Activated naive CD8-positive, alpha-beta T cell treated with anti-CD3 and anti-CD28 coated beads for 36 hours (primary cell): ENCODE results near the gene SOCS7. TPM values are rescaled to one million over a fixed set of nuclear protein-coding genes. Genes with fewer than 3 reads are reported as not detected.

ENCODE experiments used
- DNase-seq: peaks from one replicate; pipeline ENCODE4 v3.0.0; 2021
- H3K27ac Mint-ChIP-seq: one replicate; pipeline ENCODE4 v1.8.0; 2022; ENCODE audit warnings: mild to moderate bottlenecking, moderate library complexity, mixed read lengths
- H3K27me3 Mint-ChIP-seq: one replicate; pipeline ENCODE4 v1.8.0; 2022; ENCODE audit warnings: mild to moderate bottlenecking, mixed read lengths
- H3K36me3 Mint-ChIP-seq: one replicate; pipeline ENCODE4 v1.8.0; 2021; ENCODE audit warnings: mild to moderate bottlenecking, mixed read lengths
- H3K4me1 Mint-ChIP-seq: one replicate; pipeline ENCODE4 v1.8.0; 2021; ENCODE audit warnings: mixed read lengths
- H3K4me3 Mint-ChIP-seq: one replicate; pipeline ENCODE4 v1.8.0; 2022; ENCODE audit warnings: mild to moderate bottlenecking, moderate library complexity, mixed read lengths
- H3K9me3 Mint-ChIP-seq: one replicate; pipeline ENCODE4 v1.8.0; 2022; ENCODE audit warnings: mixed read lengths
- total RNA-seq, 2 experiments: library from RNA; stranded (reverse); gene quantifications; one replicate each; pipeline ENCODE4 v1.2.3, GENCODE V29; 2021

Gene SOCS7
- total RNA-seq, 2 experiments from 2014 or later, result 17.3 to 18.2 TPM

DNA sequence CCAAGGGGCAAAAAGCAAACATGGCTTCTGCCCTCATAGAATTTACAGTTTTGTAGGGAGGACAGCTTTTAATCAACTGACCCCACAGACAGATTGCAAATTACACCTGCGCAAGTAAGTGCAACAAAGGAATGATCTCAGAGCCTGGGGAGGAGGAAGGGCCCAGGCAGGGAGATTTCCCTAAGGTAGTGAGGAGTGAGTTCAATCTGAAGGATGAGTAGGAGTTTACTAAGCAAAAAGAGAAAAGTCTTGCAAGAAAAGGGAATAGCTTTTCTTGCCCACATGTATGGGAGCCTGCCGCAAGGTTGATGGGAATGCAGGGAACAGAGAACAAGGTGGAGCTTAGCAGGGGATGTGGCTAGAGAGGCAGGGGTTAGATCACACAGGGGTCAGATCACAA lies 1.6 kb upstream of the SOCS7 start:
- H3K27me3 Mint-ChIP-seq, result no peaks in the 10 kb centered on the region
- no peak for DNase-seq
- no peaks in the 10 kb centered on the region for H3K36me3 Mint-ChIP-seq
- H3K9me3 Mint-ChIP-seq, result no peaks in the 10 kb centered on the region
- H3K4me3 Mint-ChIP-seq, result no peak overlapping the region
- H3K4me1 Mint-ChIP-seq, result peaks cover 31% of the 10 kb centered on the region
- H3K27ac Mint-ChIP-seq, result no peak overlapping the region

DNA sequence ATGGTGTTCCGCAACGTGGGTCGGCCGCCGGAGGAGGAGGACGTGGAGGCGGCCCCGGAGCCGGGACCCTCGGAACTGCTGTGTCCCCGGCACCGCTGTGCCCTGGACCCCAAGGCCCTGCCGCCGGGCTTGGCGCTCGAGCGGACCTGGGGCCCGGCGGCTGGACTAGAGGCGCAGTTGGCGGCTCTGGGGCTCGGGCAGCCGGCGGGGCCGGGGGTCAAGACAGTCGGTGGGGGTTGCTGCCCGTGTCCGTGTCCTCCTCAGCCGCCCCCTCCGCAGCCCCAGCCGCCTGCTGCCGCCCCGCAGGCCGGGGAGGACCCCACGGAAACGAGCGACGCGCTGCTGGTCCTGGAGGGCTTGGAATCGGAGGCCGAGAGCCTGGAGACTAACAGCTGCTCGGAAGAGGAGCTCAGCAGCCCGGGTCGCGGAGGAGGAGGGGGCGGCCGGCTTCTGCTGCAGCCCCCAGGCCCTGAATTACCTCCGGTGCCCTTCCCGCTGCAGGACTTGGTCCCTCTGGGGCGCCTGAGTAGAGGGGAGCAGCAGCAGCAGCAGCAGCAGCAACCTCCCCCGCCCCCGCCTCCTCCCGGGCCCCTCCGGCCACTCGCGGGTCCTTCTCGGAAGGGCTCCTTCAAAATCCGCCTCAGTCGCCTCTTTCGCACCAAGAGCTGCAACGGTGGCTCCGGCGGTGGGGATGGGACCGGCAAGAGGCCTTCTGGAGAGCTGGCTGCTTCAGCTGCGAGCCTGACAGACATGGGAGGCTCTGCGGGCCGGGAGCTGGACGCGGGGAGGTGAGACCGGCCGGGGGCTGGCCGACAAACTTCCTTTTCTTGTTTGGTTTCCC lies 821 bp downstream of the SOCS7 start:
- no peak overlapping the region for H3K27ac Mint-ChIP-seq
- H3K36me3 Mint-ChIP-seq, result no peaks in the 10 kb centered on the region
- H3K4me1 Mint-ChIP-seq, result peaks cover 45% of the 10 kb centered on the region
- no peaks in the 10 kb centered on the region for H3K9me3 Mint-ChIP-seq
- peak; percentile 28 for DNase-seq
- peak overlapping the region; percentile 74 for H3K4me3 Mint-ChIP-seq
- H3K27me3 Mint-ChIP-seq, result no peaks in the 10 kb centered on the region

DNA sequence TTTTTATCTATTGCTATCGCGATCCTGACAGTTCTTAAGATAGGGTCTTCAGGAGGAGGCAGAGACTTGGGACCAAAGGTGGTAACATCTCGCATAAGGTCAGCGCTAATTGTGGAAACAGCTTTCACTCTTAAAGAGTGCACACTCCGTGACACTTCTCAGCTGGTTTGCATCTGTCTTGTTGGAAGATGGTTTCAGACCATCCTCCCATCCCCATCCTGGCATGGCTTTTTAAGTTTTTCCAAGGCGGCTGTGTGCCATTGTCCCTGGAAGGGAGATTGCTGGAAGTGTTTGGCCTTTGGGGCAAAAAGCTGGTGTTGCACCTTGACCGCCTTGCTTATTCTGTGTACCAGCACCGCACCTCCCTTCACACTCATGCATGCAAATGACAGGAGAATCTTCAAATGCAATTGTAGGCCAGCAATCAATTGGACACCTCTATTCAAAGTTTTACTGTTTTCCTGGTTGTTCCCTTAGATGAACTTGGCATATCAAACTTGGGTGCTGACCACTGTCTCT lies 1.5 kb downstream of the SOCS7 start:
- DNase-seq, result no peak
- Mint-ChIP-seq H3K36me3 (no peaks in the 10 kb centered on the region), H3K9me3 (no peaks in the 10 kb centered on the region), H3K27ac (no peak overlapping the region), H3K27me3 (no peaks in the 10 kb centered on the region), H3K4me1 (peaks cover 48% of the 10 kb centered on the region), H3K4me3 (peak overlapping the region; percentile 74)

DNA sequence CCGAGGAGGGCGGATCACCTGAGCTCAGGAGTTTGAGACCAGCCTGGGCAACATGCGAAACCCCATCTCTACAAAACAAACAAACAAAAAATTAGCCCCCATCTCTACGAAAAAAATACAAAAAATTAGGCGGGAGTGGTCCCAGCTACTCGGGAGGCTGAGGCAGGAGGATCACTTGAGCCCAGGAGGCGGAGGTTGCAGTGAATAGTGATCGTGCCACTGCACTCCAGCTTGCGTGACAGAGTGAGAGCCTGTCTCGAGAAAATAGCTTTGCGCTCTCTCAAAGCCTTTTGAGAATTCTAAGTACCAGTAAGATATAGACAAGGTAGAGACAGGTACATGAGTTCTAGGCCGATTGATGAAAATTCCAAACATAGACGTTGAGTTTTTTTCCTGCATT lies 2.0 kb downstream of the SOCS7 start:
- Mint-ChIP-seq H3K4me3 (peak overlapping the region; percentile 74), H3K9me3 (no peaks in the 10 kb centered on the region), H3K27me3 (no peaks in the 10 kb centered on the region), H3K4me1 (peaks cover 51% of the 10 kb centered on the region), H3K36me3 (no peaks in the 10 kb centered on the region), H3K27ac (no peak overlapping the region)
- no peak for DNase-seq

DNA sequence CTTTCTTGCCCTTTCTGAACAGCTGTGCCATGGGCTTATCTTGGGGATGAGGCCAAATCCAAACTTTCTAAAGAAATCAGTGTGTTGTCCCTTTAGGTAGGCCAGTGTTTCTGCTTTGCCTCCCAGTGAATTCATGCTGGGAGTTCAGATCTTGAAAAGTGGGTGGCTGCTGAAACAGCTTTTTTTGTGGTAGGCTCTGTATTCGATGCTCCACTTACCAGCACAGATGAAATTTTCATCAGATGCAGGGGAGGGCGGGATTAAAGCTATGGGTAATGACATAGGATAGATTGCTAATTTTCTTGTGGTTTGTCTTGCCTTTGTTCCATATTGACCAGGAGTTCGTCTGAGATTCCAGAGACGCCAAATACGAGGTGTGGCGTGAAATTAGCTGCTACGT lies 2.8 kb downstream of the SOCS7 start:
- H3K9me3 Mint-ChIP-seq, result no peaks in the 10 kb centered on the region
- H3K4me3 Mint-ChIP-seq, result peak overlapping the region; percentile 26
- H3K36me3 Mint-ChIP-seq, result no peaks in the 10 kb centered on the region
- H3K27me3 Mint-ChIP-seq, result no peaks in the 10 kb centered on the region
- DNase-seq, result no peak
- H3K27ac Mint-ChIP-seq, result no peak overlapping the region
- peaks cover 47% of the 10 kb centered on the region for H3K4me1 Mint-ChIP-seq

DNA sequence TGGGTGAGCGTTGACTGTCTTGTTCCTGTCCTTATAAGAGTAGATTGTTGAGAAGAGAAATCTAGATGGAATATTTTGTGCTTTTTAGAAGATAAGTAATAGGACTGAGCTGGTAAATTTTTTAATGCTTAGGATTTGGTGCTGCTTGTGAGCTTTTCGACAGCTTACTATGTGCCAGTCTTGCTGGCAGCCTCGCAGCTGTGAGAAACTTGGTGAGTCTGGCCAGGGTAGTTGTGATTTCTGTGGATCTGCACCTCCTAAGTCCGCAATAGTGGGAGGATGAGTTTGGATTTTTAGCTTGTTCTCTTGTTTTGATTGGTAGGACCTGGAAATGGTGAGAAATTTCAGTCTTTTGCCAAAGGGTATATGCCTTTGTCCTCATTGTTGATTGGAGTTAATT lies 3.6 kb downstream of the SOCS7 start:
- Mint-ChIP-seq H3K36me3 (no peaks in the 10 kb centered on the region), H3K4me3 (no peak overlapping the region), H3K27me3 (no peaks in the 10 kb centered on the region), H3K4me1 (peaks cover 46% of the 10 kb centered on the region), H3K27ac (no peak overlapping the region), H3K9me3 (no peaks in the 10 kb centered on the region)
- DNase-seq, result no peak

DNA sequence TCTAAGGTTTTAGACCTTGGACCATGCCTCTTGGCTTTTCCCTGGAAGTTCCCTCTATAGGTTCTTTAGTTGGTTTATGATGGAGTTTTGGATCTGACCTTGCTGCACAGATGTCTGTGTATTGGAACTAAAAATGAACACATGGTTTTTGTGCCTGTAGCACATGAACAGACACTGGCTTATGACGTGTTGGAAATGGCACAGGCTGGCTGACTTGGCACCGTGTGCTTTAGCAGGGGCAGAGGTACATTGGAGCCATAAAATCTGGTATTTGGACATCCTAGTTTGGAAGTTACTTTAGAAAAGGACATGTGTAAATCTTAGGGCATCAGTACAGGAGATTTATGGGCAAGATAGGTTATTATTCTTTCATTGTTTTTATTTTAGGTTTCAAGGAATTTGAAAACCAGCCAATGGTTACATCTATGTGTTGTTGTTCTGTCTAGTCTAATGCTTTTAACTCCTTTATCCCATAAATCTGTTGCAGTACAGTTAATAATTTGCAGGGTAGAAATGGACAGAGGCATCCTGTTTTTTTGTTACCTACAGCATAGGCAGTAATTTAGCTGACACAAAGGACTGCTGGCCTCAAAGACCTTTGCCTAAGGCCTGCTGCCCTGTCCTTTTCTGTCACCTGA lies 6.0 kb downstream of the SOCS7 start:
- Mint-ChIP-seq H3K27me3 (no peaks in the 10 kb centered on the region), H3K36me3 (no peaks in the 10 kb centered on the region), H3K4me1 (peaks cover 40% of the 10 kb centered on the region), H3K4me3 (no peak overlapping the region), H3K9me3 (no peaks in the 10 kb centered on the region), H3K27ac (no peak overlapping the region)
- no peak for DNase-seq

DNA sequence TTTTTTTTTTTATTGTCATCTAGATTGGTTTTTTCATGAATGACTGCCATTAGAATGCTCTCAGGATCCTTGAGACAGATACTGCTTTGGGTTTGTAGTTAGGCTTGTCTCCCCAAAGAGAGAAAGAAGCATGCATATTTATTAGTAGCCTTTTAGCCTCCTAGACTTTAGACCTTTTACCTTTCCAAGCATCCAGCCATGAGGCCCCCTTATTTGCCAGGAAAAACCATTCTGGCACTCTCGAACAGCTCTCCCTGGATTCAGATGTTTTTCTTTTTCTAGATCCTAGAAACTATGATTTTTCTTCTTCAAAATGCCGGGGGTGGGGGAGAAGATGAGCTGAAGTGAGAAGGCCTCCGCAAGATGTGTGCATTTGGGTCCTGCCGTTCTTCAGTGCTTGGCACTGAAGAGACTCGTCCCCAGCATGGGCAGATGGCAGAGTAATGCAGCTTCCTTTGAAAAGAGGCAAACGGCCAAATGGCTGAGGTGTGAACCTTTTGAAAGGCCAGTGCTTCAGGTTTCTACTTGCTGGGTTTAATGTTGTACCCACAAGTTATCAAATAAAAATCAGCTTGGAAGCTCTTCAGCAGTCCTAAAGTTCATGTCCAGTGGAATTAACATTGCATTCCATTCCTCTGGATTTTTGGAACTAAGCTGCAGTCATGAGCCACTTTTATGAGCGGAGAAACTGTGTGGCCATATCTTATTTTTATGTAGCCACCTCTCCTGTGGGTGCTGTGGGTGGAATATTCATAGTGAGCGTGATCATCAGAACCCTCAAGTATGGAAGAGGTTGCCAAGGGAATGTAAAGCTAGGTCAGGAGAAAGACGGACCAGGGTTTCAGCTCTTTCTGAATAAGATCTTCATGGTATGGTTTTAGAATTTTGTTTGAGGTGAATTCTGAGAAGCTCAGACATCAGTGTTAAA lies 7.2 kb downstream of the SOCS7 start:
- no peaks in the 10 kb centered on the region for H3K27me3 Mint-ChIP-seq
- H3K9me3 Mint-ChIP-seq, result no peaks in the 10 kb centered on the region
- H3K4me1 Mint-ChIP-seq, result peaks cover 32% of the 10 kb centered on the region
- H3K4me3 Mint-ChIP-seq, result no peak overlapping the region
- DNase-seq, result no peak
- H3K27ac Mint-ChIP-seq, result no peak overlapping the region
- H3K36me3 Mint-ChIP-seq, result no peaks in the 10 kb centered on the region

DNA sequence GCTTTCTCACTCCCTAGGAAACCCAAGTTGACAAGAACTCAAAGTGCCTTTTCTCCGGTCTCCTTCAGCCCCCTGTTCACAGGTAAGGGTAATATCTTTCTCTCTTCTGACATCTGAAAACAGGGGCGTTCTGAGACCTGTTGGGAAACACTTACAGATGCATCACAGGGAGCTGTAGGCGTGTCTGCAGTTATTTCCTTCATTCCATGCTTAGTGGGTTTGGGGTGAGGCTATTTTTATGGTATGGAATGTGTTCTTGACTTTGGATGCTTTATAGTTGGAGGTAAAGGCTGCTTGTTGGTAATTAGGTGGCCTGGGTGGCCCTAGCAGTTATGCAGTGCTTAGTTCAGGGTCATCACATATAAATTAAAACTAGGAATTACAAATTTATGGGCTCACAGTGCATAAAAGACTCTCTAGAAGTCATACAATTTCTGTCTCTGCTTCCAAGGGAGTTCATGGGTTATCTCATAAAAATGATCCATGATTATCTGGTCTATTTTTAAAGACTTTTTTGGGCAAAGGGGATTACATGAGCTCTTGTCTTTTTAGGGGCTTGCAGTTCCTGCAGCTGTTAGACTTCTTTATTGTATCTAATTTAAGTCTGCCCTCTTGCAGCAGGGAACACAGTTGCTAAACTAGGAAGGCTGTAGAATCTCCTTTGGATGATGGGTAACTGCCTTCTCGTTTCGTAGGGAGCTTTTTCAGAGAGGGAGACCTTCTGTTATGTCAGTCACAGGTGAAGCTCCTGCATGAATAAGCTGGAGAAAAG lies 10.2 kb downstream of the SOCS7 start:
- H3K4me1 Mint-ChIP-seq, result peaks cover 12% of the 10 kb centered on the region
- no peaks in the 10 kb centered on the region for H3K27me3 Mint-ChIP-seq
- no peaks in the 10 kb centered on the region for H3K9me3 Mint-ChIP-seq
- H3K4me3 Mint-ChIP-seq, result no peak overlapping the region
- peaks cover 2% of the 10 kb centered on the region for H3K36me3 Mint-ChIP-seq
- H3K27ac Mint-ChIP-seq, result no peak overlapping the region
- no peak for DNase-seq

DNA sequence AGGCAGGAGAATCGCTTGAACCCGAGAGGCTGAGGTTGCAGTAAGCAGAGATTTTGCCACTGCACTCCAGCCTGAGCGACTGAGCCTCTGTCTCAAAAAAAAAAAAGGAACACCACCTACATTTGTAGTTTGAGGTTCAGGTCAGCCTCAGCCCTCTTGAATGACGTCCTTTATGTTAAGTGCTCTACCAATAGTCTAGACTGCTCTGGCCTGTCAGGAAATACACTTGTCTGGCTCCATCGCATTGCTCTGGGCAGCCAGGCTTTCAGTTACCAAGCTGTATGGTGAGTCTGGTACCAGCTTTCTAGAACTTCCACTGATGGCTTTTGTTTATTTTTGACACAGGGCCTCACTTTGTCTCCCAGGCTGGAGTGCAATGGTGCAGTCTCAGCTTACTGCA lies 11.4 kb downstream of the SOCS7 start:
- no peak for DNase-seq
- no peaks in the 10 kb centered on the region for H3K27me3 Mint-ChIP-seq
- H3K27ac Mint-ChIP-seq, result no peak overlapping the region
- H3K4me3 Mint-ChIP-seq, result no peak overlapping the region
- no peaks in the 10 kb centered on the region for H3K9me3 Mint-ChIP-seq
- H3K4me1 Mint-ChIP-seq, result peaks cover 4% of the 10 kb centered on the region
- peaks cover 2% of the 10 kb centered on the region for H3K36me3 Mint-ChIP-seq

DNA sequence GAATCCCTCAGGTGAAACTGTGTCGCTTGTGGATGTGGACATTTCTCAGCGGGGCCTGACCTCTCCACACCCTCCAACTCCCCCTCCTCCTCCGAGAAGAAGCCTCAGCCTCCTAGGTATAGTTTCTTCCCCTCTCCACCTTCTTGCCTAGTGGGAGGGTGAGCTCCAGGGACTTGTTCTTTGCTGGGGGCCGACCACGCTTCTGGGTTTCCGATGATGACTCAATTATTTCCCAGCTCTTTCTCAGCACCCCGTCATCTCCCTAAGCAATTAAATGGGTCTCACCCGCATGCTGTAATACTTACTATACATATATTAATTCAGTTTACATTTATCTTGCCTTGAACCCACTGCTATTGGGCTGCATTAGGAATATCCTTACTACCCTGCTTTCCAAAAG lies 13.1 kb downstream of the SOCS7 start:
- Mint-ChIP-seq H3K4me3 (no peak overlapping the region), H3K4me1 (no peaks in the 10 kb centered on the region), H3K27me3 (no peaks in the 10 kb centered on the region), H3K9me3 (no peaks in the 10 kb centered on the region), H3K36me3 (peaks cover 7% of the 10 kb centered on the region), H3K27ac (no peak overlapping the region)
- DNase-seq, result no peak

DNA sequence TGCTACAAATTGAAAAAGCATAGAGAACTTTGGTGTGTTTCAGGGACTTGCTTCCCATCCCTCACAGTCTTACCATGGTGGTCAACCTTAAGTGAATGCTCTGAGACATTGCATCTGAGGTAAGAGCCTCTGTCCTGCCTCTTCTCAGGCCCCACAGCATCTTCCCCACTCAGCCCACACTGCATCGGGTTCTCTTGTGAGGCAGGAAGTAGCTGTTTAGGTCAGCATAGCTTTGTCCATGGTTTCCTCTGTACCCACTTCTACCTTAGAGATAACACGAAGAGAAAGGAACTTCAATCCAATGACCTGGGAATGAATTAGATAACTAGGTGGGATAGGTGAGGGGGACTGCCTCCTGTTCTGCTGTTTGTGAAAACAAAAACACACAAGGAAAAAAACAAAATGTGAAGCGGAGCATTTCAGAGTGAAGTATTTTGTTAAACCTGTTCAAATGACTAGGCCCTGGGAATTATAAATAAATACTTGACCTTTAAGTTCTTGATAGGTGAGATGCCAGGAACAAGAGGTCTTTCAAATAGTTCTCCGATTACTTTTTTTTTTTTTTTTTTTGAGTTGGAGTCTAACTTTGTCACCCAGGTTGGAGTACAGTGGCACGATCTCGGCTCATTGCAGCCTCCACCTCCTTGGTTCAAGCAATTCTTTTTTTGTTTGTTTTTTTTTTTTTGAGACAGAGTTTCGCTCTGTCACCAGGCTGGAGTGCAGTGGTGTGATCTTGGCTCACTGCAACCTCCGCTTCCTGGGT lies 17.7 kb downstream of the SOCS7 start:
- H3K27me3 Mint-ChIP-seq, result no peaks in the 10 kb centered on the region
- H3K9me3 Mint-ChIP-seq, result no peaks in the 10 kb centered on the region
- DNase-seq, result no peak
- H3K4me1 Mint-ChIP-seq, result no peaks in the 10 kb centered on the region
- H3K36me3 Mint-ChIP-seq, result peaks cover 25% of the 10 kb centered on the region
- no peak overlapping the region for H3K27ac Mint-ChIP-seq
- no peak overlapping the region for H3K4me3 Mint-ChIP-seq

DNA sequence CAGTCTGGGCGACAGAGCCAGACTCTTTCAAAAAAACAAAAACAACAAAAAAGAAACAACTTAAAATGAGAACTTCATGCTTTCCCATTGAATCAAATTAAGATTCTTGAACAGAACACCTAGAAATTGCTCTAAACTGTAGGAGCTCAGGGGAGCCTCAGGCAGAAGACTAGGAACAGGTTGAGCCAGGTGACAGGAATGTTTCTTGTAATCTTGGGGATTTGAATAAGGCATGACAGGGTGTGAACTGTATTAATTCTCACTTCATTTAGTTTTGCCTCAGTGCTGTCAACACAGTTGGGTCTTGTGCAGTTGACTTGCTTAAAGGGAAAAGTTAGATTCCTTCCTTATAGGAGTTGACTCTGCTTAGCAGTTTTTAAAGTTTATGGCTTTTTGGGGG lies 27.8 kb downstream of the SOCS7 start:
- Mint-ChIP-seq H3K36me3 (peaks cover 7% of the 10 kb centered on the region), H3K9me3 (no peaks in the 10 kb centered on the region)

DNA sequence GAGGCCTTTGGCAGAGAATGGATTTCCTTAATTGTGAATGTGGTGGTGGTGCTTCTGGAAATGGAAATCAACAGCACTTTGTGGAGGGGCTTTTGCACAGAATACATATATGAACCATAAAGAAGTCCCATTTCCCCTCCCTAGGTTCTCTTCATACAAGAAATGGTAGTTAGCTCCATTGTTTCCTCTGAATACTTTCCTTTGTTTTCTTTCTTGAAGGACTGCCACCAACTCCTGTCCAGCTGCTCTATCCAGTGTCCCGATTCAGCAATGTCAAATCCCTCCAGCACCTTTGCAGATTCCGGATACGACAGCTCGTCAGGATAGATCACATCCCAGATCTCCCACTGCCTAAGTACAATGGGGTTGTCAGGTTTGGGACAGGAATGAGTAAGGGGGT lies 43.4 kb downstream of the SOCS7 start:
- Mint-ChIP-seq H3K27ac (no peak overlapping the region), H3K4me1 (no peaks in the 10 kb centered on the region), H3K27me3 (no peaks in the 10 kb centered on the region), H3K9me3 (no peaks in the 10 kb centered on the region), H3K4me3 (no peak overlapping the region), H3K36me3 (peaks cover 4% of the 10 kb centered on the region)
- no peak for DNase-seq

More for the DNA sequence above, 27.8 kb downstream of the SOCS7 start:
- Mint-ChIP-seq H3K27ac (no peak overlapping the region), H3K27me3 (no peaks in the 10 kb centered on the region), H3K4me3 (no peak overlapping the region), H3K4me1 (no peaks in the 10 kb centered on the region)
- no peak for DNase-seq
